HG03520 (cell line): Measurements from ENCODE around the gene GRB2.

ENCODE experiments used
- ATAC-seq: cut with Tn5 transposase; IDR thresholded peaks from one replicate; pipeline ENCODE4 v1.9.1; 2021; ENCODE audit warnings: mild to moderate bottlenecking, moderate library complexity; ENCODE audit not compliant: unreplicated experiment

Gene GRB2

DNA sequence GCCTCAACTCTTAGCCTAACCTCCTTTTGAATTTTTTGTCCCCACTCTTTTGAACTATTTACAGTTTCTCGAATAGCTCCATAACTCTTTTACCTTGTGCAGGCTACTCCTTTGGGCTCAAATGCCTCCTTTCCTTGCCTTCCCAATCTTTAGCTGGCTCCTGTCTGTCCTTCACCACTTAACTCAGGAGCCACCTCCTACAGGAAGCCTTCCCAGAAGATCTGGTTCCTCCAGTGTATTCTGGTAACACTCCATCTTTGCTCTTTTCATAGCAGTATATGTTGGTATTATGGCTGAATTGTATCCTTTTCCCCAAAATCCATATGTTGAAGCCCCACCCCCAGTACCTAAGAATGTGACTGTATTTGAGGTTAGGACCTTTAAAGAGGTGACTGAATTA is 9.0 kb upstream of the GRB2 start:
- no peak for ATAC-seq

DNA sequence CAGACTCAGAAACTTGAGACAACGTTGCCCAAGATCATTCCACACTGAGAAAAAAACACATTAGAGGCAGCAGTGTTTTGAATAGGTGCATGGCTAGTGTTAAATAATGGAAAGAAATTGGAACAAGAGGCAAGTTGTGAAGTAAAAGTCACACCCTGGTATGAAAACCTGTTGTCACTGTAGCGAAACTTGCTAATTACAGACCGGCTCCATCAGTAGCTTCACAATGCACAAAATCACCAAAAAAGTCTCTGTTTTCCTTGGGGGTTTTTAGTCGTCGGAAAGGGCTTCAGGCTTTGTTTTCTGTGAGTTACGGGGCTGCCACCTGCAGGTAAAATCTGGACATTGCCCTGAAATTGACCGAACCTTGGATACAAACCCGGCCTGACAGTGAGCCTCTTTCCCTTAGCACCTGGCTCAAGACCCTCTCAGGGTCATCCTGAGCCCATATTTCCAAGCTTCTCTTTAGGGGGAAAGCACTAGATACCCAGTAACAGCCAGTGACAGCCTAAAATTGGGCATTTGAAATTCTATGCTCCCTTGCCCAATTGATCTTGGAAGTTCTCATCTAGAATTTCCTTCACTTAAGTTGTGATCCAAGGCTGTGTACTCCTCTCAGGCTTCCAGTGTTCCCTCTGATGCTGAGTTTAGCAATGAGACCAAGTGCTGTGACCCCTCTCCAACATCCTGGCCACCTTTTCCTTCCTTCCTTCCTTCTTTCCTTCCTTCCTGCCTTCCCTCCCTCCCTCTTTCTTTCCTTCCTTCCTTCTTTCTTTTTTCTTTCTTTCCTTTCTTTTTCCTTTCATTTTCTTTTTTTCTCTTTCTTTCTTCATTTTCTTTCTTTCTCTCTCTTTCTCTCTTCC is 7.2 kb upstream of the GRB2 start:
- ATAC-seq, result no peak

DNA sequence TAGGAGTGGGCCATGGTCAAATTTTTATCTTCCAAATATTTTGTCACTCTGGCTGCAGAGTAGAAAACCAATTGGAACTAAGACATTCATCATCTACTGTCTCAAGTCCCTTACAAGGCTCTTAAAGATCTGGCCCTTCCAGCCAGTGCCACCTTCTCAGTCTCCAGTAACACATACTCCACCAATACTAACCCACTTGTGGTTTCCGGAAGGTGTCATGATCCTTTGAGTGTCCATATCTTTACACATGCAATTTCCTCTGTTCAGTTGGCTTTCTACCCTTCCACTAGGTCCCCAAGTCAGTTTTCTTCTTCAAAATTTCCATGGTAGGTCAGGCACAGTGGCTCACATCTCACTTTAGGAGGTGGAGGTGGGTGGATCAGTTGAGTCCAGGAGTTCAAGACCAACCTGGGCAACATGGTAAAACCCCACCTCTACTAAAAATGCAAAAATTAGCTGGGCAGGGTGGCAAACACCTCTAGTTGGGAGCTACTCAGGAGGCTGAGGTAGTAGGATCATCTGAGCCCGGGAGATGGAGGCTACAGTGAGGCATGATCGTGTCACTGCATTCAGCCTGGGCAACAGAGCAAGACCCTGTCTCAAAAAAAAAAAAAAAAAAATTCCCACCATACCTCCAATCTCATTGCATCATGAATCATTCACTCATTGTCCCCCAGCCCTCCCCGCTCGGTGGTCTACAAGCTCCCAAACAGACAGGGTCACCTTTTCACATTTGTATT is 6.0 kb upstream of the GRB2 start:
- no peak for ATAC-seq

DNA sequence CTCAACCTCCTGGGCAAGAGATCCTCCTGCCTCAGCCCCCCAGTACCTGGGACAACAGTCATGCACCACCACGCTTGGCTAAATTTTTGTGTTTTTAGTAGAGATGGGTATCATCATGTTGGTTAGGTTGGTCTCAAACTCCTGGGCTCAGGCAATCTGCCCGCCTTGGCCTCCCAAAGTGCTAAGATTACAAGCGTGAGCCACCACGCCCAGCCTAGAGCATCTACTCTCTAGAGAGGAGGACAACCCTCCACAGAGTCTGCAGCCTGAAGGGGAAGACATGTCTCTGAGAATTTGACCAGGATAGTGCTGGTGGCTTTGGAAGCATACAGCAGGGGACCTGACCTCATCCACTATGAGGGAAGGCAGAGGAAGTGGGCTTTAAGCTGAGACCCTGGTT is 4.7 kb upstream of the GRB2 start:
- ATAC-seq, result no peak

DNA sequence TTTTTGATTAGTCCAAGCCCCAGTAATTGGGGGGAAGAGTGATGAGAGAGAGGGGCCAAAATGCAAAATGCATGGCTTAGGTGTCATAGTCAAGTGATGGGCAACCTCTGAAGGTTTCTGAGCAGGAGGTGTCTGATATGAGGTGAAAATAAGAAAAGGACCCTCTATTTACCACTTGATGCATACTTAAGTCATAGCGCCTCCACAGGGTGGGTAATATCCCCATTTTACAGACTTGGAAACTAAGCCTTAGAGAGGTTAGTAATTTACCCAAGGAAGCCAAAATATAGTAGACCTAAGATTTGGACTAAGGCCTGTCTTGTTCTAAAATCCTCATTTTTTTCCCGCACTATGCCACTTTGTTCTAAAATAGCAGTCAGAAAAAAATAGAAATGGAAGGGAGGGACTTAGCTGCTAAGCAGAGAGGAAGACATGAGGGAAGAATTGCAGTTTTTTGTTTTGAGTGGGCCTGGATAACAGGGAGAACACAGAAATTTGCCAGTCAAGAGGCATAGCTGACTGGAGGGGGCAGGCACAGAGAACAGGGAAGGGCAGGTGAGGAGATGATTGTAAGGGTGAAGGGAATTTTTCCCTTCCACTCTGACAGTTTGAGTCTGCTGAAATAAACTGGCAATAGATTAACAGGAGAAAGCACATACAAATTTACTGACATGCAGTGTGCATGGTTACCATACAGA is 2.3 kb upstream of the GRB2 start:
- ATAC-seq, result no peak

DNA sequence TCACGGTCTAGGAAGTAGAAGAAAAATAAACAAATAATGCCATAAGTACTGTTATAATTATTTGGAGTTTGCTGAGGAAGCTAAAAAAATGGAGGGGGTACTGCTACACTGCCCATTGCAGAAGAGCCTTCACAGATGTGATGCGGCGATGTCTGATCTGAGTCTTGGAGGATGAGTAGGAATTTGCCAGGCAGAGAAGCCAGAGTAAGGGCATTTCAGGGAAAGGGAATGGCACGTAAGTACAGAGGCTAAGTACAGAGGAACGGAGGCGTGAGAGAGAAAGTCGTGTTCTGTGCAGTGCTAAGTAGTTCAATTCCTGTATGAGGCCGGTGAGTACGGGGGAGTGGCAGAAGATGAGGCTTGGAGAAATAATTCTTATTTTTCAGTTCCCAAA is 741 bp upstream of the GRB2 start:
- no peak for ATAC-seq

DNA sequence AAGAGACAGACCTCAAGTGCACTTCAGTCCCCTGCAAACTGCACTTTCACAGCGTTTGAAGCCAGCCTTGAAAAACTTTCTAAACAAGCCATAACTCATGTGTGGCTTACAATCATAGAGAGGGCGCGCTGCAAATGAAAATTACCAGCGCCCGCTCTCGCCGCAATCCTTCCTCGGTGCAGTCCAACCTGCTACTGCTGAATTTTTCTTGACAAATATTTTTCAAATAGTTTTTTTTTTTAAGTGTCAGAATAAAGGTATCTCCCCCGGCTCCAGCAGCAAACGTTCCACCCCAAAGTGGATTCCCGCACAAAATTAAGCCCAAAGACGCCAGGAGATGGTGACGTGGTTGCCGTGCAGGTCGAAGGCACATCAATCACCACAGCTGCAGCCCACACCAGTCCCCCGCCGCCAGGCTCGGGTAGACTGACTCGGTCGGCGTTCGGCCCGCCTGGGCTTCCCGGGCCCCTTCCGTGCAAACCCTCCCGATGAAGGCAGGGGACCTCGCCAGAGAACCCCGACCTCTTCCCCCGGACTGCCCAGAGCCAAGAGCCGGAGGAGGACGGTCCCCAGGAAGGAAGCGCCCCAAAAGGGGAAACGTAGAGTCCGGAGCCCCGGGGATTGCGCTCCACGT is 630 bp downstream of the GRB2 start:
- peak; percentile 10 for ATAC-seq

DNA sequence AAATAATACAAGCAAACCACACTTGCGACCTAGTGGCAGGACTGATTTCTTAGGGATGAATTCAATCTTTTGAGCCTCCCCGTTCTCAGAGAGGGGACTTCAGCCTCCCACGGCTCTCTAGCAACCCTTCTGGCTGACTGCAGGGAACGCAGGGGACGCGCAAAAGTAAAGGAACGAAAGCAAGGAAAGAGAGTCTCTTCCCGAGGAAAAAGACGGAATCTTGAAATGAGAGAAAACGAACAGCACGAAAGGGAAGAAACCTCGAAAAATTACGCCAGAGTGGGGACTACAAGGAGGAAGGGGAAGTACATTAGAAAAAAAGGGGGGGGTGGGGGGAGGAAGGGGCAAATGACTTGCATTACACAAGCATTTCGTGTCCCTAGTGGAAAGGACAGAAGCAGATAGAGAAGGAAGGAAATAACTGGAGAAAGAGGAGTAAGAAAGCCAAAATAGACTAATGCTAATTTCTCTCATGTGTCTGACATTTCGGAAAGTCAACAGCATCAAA is 1.2 kb downstream of the GRB2 start:
- ATAC-seq, result no peak

DNA sequence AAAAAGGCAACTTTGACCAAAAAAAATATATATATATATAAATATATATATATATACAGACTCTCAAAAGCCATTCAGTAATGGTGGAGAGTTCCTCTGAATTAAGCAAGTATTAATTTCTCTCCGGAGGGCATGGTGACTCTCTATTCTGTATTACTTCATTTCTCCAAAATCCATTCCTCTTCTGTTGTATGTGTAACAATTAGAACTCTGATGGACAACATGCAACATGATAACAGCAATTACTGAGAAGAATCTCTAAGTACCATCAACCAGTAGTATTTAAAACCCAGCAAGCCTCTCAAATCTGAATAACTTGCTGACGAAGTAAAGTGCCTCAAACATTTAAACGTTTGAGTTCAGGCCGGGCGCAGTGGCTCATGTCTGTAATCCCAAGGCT is 2.3 kb downstream of the GRB2 start:
- no peak for ATAC-seq

DNA sequence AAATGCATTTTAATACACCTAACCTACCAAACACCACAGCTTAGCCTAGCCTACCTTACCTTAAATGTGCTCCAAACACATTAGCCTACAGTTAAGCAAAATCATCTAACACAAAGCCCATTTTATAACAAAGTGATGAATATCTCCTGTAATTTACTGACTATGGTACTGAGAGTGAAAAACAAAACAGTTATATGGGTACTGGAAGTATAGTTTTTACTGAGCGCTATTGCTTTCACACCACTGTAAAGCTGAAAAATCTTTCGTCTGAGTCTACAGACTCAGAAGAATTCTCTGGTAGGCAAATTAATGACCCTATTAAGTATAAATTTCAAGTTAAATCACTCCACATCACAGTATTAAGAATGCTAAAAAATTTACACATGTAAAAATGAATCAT is 3.5 kb downstream of the GRB2 start:
- no peak for ATAC-seq

DNA sequence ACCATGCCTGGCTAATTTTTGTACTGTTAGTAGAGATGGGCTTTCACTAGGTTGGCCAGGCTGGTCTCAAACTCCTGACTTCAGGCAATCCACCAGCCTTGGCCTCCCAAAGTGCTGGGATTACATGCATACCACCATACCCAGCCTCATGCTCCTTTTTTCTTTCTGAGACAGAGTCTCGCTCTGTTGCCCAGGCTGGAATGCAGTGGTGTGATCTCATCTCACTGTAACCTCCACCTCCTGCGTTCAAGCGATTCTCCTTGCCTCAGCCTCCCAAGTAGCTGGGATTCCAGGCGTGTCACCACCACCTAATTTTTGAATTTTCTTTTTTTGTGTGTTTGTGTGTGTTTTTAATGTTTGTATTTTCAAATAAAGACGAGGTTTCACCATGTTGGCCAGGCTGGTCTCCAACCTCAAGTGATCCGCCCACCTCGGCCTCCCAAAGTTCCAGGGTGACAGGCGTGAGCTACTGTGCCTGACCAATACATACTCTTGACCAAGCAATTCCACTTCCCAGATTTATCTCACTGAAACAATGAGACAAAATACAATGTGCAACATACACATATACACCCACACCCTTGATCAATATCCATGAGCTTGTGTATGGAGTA is 5.0 kb downstream of the GRB2 start:
- ATAC-seq, result no peak

DNA sequence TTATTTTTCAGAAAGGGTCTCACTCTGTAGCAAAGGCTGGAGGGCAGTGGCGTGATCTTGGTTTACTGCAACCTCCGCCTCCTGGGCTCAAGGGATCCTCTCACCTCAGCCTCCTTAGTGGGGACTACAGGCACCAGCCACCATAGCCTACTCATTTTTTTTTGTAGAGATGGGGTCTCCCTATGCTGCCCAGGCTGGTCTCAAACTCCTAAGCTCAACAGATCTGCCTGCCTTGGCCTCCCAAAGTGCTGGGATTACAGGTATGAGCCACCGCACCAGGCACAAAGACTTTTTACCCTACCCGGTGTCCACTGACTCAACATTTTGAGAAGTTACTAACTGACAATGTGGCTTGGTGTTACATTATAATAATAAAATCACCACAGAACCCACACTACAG is 7.2 kb downstream of the GRB2 start:
- no peak for ATAC-seq

DNA sequence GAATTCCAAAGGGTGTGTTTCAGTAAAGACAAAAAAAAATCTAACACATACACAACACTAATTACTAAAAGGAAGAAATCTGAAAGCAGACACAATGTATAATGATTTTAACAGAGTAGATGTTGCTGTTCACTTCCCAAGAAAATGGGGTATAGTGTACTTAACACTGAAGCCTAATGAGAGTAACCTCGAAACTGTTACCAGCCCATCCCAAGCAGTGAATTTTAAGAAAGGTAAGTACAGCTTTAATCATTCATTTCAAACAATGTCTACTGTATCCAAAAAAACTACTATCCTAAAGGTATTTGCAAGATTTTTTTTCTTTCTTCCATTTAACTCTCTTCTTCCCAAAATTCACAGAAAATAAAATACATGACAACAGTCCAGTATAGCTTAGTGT is 8.3 kb downstream of the GRB2 start:
- ATAC-seq, result no peak

DNA sequence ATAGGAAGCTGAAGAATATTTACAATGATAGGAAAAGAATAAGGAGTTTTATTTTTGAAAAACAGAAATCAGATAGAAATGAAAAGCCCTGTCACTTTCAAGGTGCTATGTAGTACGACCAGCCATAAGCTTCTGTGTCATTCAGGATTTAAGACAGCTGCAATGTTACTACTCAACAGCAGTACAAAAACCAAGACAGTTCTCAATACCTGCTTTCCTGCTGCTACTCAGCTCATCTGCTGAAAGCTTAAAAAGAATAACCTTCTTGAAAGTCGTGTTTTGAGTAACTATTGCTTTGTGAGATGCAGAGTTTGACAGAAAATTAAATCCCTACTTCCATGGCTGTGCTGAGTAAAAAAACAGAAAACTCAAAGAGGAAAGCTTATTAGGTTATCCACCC is 8.7 kb downstream of the GRB2 start:
- no peak for ATAC-seq

DNA sequence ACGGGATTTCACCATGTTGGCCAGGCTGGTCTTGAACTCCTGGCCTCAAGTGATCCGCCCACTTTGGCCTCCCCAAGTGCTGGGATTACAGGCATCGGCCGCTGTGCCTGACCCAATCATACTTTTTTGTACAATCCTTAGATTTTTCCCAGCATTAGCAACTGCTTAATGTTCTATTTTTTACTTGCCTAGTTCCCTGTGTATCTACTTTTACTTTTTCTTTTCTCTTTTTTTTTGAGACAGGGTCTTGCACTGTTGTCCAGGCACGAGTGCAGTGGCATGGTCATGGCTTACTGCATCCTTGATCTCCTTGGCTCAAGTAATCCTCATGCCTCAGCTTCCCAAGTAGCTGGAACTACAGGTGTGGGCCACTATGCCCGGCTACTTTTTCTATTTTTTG is 9.5 kb downstream of the GRB2 start:
- no peak for ATAC-seq

DNA sequence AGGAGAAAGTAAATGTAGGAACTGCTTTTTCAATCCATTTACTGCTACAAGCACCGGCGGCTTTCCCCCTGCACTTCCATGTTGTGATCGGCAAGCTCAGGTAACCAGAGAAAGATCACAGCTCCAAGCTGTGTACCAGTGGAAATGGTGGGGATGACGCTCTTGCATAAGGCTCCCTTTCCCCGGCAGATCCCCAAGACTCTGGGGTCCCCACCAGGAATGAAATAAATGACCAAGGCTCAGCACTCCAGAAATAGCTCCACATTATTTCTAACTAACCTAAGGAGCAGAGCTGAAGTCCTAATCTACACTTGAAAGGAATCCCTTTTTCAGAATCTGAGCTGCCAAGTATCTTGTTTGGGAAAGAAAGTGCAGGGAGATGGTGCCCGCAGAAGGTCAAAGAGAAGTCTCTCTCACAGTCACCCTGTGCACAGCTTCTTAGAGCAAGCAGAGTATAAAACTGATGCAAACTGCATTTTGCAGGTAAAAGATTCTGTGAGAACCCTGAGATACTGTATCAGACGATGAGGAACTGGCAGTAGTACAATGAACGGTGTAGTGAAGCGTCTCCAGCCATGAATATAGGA is 11.1 kb downstream of the GRB2 start:
- ATAC-seq, result peak; percentile 14

DNA sequence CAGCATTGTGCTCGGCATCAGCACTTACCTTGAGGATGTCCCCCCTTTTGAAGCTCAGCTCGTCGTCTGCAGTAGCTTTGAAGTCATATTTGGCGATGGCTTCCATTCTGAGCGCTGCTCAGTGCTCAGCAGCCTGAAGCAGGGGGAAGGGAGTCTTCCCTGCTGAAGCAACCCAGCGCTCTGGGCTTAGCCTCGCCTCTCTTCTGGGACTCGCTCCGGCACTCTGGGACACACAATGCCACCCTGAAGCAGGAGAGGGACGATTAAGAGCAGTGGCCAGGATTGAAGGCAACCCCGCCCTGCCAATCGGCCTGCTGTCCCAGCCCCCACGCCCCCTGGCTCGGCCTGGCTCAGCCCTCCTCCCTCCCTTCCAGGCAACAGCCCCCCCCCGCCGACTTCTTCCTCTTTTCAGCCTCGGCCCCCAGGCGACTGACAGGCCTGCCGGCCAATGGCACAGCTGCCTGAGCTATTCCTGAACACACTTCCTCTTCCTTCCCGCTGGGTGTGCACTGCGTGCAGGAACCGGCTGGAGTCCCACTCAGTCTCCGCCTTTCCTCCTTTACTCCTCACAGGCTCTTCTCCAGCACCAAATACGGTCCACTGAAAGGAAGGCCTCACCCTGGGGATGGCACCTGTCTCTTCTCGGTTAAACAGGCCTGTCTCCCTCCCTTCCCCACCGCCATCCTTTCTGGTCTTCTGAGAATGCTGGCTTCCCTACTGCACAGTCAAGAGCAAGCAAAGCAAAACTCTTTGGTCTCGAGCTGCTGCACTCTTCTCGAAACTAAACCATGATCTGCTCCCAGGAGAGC is 11.8 kb downstream of the GRB2 start:
- peak; percentile 75 for ATAC-seq

DNA sequence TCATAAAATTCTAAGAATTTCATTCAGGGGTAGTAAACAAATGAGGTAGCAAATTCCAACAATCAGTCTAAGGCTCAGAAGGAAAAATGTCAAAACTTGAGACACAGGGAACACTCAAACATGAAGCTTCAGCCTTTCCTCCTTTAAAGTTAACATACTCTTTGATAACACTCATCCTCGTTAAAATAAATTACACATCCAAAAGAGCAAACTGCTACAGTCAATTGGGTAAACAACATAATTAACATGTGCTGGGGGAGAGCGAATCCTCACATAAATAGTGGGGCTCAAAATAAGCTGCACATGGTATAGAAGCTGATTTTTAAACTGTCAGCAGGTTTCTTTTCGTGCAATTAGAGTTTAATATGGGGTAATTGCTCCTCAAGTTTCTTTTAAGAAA is 12.9 kb downstream of the GRB2 start:
- ATAC-seq, result no peak

DNA sequence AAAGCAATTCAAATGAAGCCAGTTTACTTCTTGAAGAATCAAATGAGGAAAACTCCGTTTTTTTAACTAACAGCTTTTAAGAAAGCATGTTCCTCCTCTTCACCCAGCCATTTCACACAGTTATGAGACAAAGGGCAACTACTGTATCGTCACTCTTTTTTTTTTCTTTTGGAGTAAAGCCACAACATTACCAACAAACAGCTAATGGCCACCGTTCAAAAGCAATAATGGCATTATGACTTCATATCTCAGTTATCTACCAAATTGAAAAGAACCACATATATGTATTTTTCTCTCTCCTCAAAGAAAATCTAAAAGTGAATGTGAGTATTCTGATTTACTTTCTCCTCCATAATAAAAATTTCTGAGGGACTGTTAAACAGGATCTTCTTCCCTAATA is 14.5 kb downstream of the GRB2 start:
- ATAC-seq, result no peak
